HG03439 (cell line): ENCODE measurements around the gene CLK1.
"Not testable (repeated sequence)": the region's sequence is repeated elsewhere in the genome, so short reads cannot be mapped to it uniquely, and the experiment has no call there.

Experiments
- ATAC-seq: cut with Tn5 transposase; IDR thresholded peaks from one replicate; pipeline ENCODE4 v1.9.1; 2021; ENCODE audit warnings: mild to moderate bottlenecking, moderate library complexity; ENCODE audit not compliant: unreplicated experiment

CLK1 gene

GRCh38 chr2:200851398-200852248, 12.8 kb downstream of the CLK1 start:
- no peak for ATAC-seq

GRCh38 chr2:200850512-200851256, 13.8 kb downstream of the CLK1 start:
- no peak for ATAC-seq

- no peak for ATAC-seq
Measured at GRCh38 chr2:200847939-200848338, 16.5 kb downstream of the CLK1 start.

- no peak for ATAC-seq
Measured at GRCh38 chr2:200847269-200847668, 17.2 kb downstream of the CLK1 start.

GRCh38 chr2:200845669-200846325, 18.7 kb downstream of the CLK1 start:
- no peak for ATAC-seq

- ATAC-seq = no peak
Measured at GRCh38 chr2:200845194-200845593, 19.3 kb downstream of the CLK1 start.

- no peak for ATAC-seq
Measured at GRCh38 chr2:200843993-200844948, 20.2 kb downstream of the CLK1 start.

GRCh38 chr2:200839513-200839912, 24.9 kb downstream of the CLK1 start:
- no peak for ATAC-seq

- ATAC-seq = no peak
Measured at GRCh38 chr2:200834701-200835100, 29.8 kb downstream of the CLK1 start.

- no peak for ATAC-seq
Measured at GRCh38 chr2:200829258-200829655, 35.2 kb downstream of the CLK1 start.

- ATAC-seq = no peak
Measured at GRCh38 chr2:200828572-200829257, 35.7 kb downstream of the CLK1 start.

GRCh38 chr2:200828104-200828503, 36.4 kb downstream of the CLK1 start:
- no peak for ATAC-seq

- ATAC-seq = no peak
Measured at GRCh38 chr2:200821686-200822245, 42.7 kb downstream of the CLK1 start.

- no peak for ATAC-seq
Measured at GRCh38 chr2:200820573-200821234, 43.8 kb downstream of the CLK1 start.

- ATAC-seq = not testable (repeated sequence)
Measured at GRCh38 chr2:200818732-200819131, 45.7 kb downstream of the CLK1 start.

GRCh38 chr2:200814917-200815316, 49.5 kb downstream of the CLK1 start:
- no peak for ATAC-seq

GRCh38 chr2:200814276-200814815, 50.1 kb downstream of the CLK1 start:
- no peak for ATAC-seq

GRCh38 chr2:200812122-200813022, 52.1 kb downstream of the CLK1 start:
- ATAC-seq = peak; percentile 42
